GM12878 (cell line): Measurements from ENCODE around the gene CSE1L. TPM values are rescaled to one million over a fixed set of nuclear protein-coding genes. Genes with fewer than 3 reads are reported as not detected.

Source experiments
- E2F8 ChIP-seq: fragments of 450-650 bp; IDR thresholded peaks from 2 replicates; pipeline ENCODE4 v1.6.1; 2018; ENCODE audit warnings: mild to moderate bottlenecking, low read depth, moderate library complexity; ENCODE audit not compliant: partially characterized antibody
- HDGF ChIP-seq: fragments of 450-650 bp; IDR thresholded peaks from 2 replicates; pipeline ENCODE4 v1.6.1; 2016; ENCODE audit warnings: antibody characterized with exemption
- PML ChIP-seq: IDR thresholded peaks from 2 replicates; pipeline ENCODE4 v1.6.1; 2012; ENCODE audit warnings: low read length, inconsistent platforms
- SMARCA5 ChIP-seq: fragments of 450-650 bp; IDR thresholded peaks from 2 replicates; pipeline ENCODE4 v1.6.1; 2017; ENCODE audit warnings: mild to moderate bottlenecking
- ZBTB4 ChIP-seq: fragments of 450-650 bp; formaldehyde crosslinking; IDR thresholded peaks from 2 replicates; pipeline ENCODE4 v1.4.0; 2022; ENCODE audit warnings: mild to moderate bottlenecking, moderate library complexity
- polyA plus RNA-seq, 11 experiments: library from polyadenylated mRNA; depleted of rRNA in 4 of 11; unstranded in 6 of 11; stranded (reverse) in 5 of 11; fragments of >200 nt; fragmentation: Nextera tagmentation in 4 of 11; fragmentation: Illumina TruSeq in 1 of 11; extraction: Ambion mirVana in 4 of 11; extraction: Trizol in 1 of 11; gene quantifications; 1 replicate in 1 of 11; 2 replicates in 10 of 11; pipeline versions ENCODE4 v1.2.1 to v1.2.3, GENCODE V29; 2011 to 2016; ENCODE audit warnings: inconsistent platforms in 2 of 11, missing spikeins in 2 of 11, low read depth in 1 of 11
- total RNA-seq, 4 experiments: library from RNA; depleted of rRNA in 3 of 4; stranded (reverse); fragments of >200 nt in 3 of 4; fragmentation: Illumina TruSeq in 1 of 4; extraction: Trizol in 1 of 4; gene quantifications; 2 replicates each; pipeline versions ENCODE4 v1.2.1 to v1.2.3, GENCODE V29; 2013 to 2021

CSE1L gene
- total and polyA plus RNA-seq, 10 of the 15 experiments (the other 5 are each of a cell fraction or from before 2014, with no cell fraction given), result 72.4 to 213 (median 117) TPM

DNA sequence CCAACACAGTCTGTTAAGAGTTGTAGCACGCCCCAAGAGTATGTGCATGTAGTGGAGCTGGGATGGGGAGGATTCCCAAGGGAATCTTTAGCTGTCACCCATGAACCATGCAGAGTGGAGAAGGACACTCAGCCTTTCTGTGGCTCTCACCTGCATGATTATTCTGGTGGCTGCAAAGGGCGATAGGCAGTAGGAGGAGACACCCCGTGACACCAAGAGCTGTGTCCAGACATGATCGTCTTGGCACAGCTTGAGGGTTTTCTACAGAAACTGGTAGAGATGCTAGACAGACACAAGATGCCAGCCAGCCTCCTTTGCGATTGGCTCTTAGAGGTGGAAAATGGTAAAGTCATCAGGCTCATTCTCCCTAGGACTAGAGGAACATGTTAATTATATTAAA lies 3.1 kb upstream of the CSE1L start (continued):
- TF ChIP-seq E2F8, result no peak
- no peak for TF ChIP-seq PML
- TF ChIP-seq ZBTB4, result no peak
- TF ChIP-seq HDGF, result no peak
- no peak for TF ChIP-seq SMARCA5
